ENCODE measurements around the gene USP51.

- TF ChIP-seq ZNF70 (CRISPR knock-in tag; IDR thresholded peaks at IDR 0.05) (no peak), ZNF8 (CRISPR knock-in tag; IDR thresholded peaks at IDR 0.05) (no peak)
These were observed 39.4 kb downstream of the USP51 start for GRCh38 chrX:55450259-55450658.

All from SK-N-SH treated with all-trans-retinoic acid at 6 μM for 48 hours (cell line).